ENCODE data around the gene SLC25A53.

Gene SLC25A53

GRCh38 chrX:104168127-104168526, 11.3 kb upstream of the SLC25A53 start:
- Histone ChIP-seq H3K4me1 (ENCODE audit: control insufficient read depth in 1 of 2, insufficient read depth in 2 of 2, low read length in 2 of 2) (peaks cover 0 to 12% of the 10 kb centered on the region in 2 donors), H3K27ac (ENCODE audit: low read length) (no peak overlapping the region), H3K36me3 (ENCODE audit: control insufficient read depth in 1 of 2, insufficient read depth in 2 of 2, low read length in 2 of 2) (no peaks in the 10 kb centered on the region), H3K9me3 (ENCODE audit: control insufficient read depth in 1 of 2, low read length in 2 of 2) (no peaks in the 10 kb centered on the region), H3K4me3 (ENCODE audit: low read depth in 1 of 2, low read length in 2 of 2) (peak overlapping the region in 1 of 2 donors; percentile 82), H3K27me3 (ENCODE audit: low read depth, low read length) (no peaks in the 10 kb centered on the region)

GRCh38 chrX:104166735-104167436, 10.1 kb upstream of the SLC25A53 start:
- H3K4me1 ChIP-seq (ENCODE audit: control insufficient read depth in 1 of 2, insufficient read depth in 2 of 2, low read length in 2 of 2): peaks cover 0 to 12% of the 10 kb centered on the region in 2 donors
- H3K27me3 ChIP-seq (ENCODE audit: low read depth, low read length): no peaks in the 10 kb centered on the region
- H3K36me3 ChIP-seq (ENCODE audit: control insufficient read depth in 1 of 2, insufficient read depth in 2 of 2, low read length in 2 of 2): no peaks in the 10 kb centered on the region
- no peaks in the 10 kb centered on the region for H3K9me3 ChIP-seq (ENCODE audit: control insufficient read depth in 1 of 2, low read length in 2 of 2)
- peak overlapping the region; percentile 39 for H3K27ac ChIP-seq (ENCODE audit: low read length)
- peak overlapping the region; percentile 76 to 82 for H3K4me3 ChIP-seq (ENCODE audit: low read depth in 1 of 2, low read length in 2 of 2)

GRCh38 chrX:104165894-104166734, 9.3 kb upstream of the SLC25A53 start, which contains the start of gene FAM199X:
FAM199X (plus strand) TSS chrX:104166453; CDS start chrX:104166786, 333 bp downstream.
- Histone ChIP-seq H3K27me3 (ENCODE audit: low read depth, low read length) (no peaks in the 10 kb centered on the region), H3K27ac (ENCODE audit: low read length) (peak within 1 kb of the TSS; percentile 39), H3K9me3 (ENCODE audit: control insufficient read depth in 1 of 2, low read length in 2 of 2) (no peaks in the 10 kb centered on the region), H3K36me3 (ENCODE audit: control insufficient read depth in 1 of 2, insufficient read depth in 2 of 2, low read length in 2 of 2) (no peaks in the 10 kb centered on the region), H3K4me3 (ENCODE audit: low read depth in 1 of 2, low read length in 2 of 2) (peak within 1 kb of the TSS; percentile 76 to 82), H3K4me1 (ENCODE audit: control insufficient read depth in 1 of 2, insufficient read depth in 2 of 2, low read length in 2 of 2) (peaks cover 0 to 12% of the 10 kb centered on the region in 2 donors)

GRCh38 chrX:104151037-104151436, 5.8 kb downstream of the SLC25A53 start:
- no peaks in the 10 kb centered on the region for H3K36me3 ChIP-seq (ENCODE audit: control insufficient read depth in 1 of 2, insufficient read depth in 2 of 2, low read length in 2 of 2)
- H3K27ac ChIP-seq (ENCODE audit: low read length): no peak overlapping the region
- no peaks in the 10 kb centered on the region for H3K9me3 ChIP-seq (ENCODE audit: control insufficient read depth in 1 of 2, low read length in 2 of 2)
- H3K4me1 ChIP-seq (ENCODE audit: control insufficient read depth in 1 of 2, insufficient read depth in 2 of 2, low read length in 2 of 2): peaks cover 0 to 8% of the 10 kb centered on the region in 2 donors
- H3K27me3 ChIP-seq (ENCODE audit: low read depth, low read length): no peaks in the 10 kb centered on the region
- no peak overlapping the region for H3K4me3 ChIP-seq (ENCODE audit: low read depth in 1 of 2, low read length in 2 of 2)

- Histone ChIP-seq H3K27me3 (ENCODE audit: low read depth, low read length) (no peaks in the 10 kb centered on the region), H3K36me3 (ENCODE audit: control insufficient read depth in 1 of 2, insufficient read depth in 2 of 2, low read length in 2 of 2) (no peaks in the 10 kb centered on the region), H3K4me1 (ENCODE audit: control insufficient read depth in 1 of 2, insufficient read depth in 2 of 2, low read length in 2 of 2) (no peaks in the 10 kb centered on the region), H3K4me3 (ENCODE audit: low read depth in 1 of 2, low read length in 2 of 2) (no peak overlapping the region), H3K27ac (ENCODE audit: low read length) (no peak overlapping the region), H3K9me3 (ENCODE audit: control insufficient read depth in 1 of 2, low read length in 2 of 2) (no peaks in the 10 kb centered on the region)
Observed at GRCh38 chrX:104141087-104141760, 15.6 kb downstream of the SLC25A53 start.

- Histone ChIP-seq H3K9me3 (ENCODE audit: control insufficient read depth in 1 of 2, low read length in 2 of 2) (no peaks in the 10 kb centered on the region), H3K4me1 (ENCODE audit: control insufficient read depth in 1 of 2, insufficient read depth in 2 of 2, low read length in 2 of 2) (peaks cover 0 to 9% of the 10 kb centered on the region in 2 donors), H3K4me3 (ENCODE audit: low read depth in 1 of 2, low read length in 2 of 2) (no peak overlapping the region), H3K27me3 (ENCODE audit: low read depth, low read length) (no peaks in the 10 kb centered on the region), H3K36me3 (ENCODE audit: control insufficient read depth in 1 of 2, insufficient read depth in 2 of 2, low read length in 2 of 2) (no peaks in the 10 kb centered on the region), H3K27ac (ENCODE audit: low read length) (no peak overlapping the region)
Observed at GRCh38 chrX:104137496-104137895, 19.3 kb downstream of the SLC25A53 start.

GRCh38 chrX:104136241-104137019, 20.4 kb downstream of the SLC25A53 start:
- H3K4me3 ChIP-seq (ENCODE audit: low read depth in 1 of 2, low read length in 2 of 2): peak overlapping the region; percentile 52 to 65
- H3K4me1 ChIP-seq (ENCODE audit: control insufficient read depth in 1 of 2, insufficient read depth in 2 of 2, low read length in 2 of 2): peaks cover 0 to 9% of the 10 kb centered on the region in 2 donors
- H3K27me3 ChIP-seq (ENCODE audit: low read depth, low read length): no peaks in the 10 kb centered on the region
- no peaks in the 10 kb centered on the region for H3K36me3 ChIP-seq (ENCODE audit: control insufficient read depth in 1 of 2, insufficient read depth in 2 of 2, low read length in 2 of 2)
- H3K27ac ChIP-seq (ENCODE audit: low read length): peak overlapping the region; percentile 39
- H3K9me3 ChIP-seq (ENCODE audit: control insufficient read depth in 1 of 2, low read length in 2 of 2): no peaks in the 10 kb centered on the region

- H3K36me3 ChIP-seq (ENCODE audit: control insufficient read depth in 1 of 2, insufficient read depth in 2 of 2, low read length in 2 of 2): peaks cover 0 to 1% of the 10 kb centered on the region in 2 donors
- peaks cover 0 to 9% of the 10 kb centered on the region in 2 donors for H3K4me1 ChIP-seq (ENCODE audit: control insufficient read depth in 1 of 2, insufficient read depth in 2 of 2, low read length in 2 of 2)
- H3K4me3 ChIP-seq (ENCODE audit: low read depth in 1 of 2, low read length in 2 of 2): no peak overlapping the region
- H3K27ac ChIP-seq (ENCODE audit: low read length): no peak overlapping the region
- H3K27me3 ChIP-seq (ENCODE audit: low read depth, low read length): no peaks in the 10 kb centered on the region
- H3K9me3 ChIP-seq (ENCODE audit: control insufficient read depth in 1 of 2, low read length in 2 of 2): no peaks in the 10 kb centered on the region
Observed at GRCh38 chrX:104135677-104136076, 21.1 kb downstream of the SLC25A53 start.

GRCh38 chrX:104134583-104135261, 22.1 kb downstream of the SLC25A53 start:
- Histone ChIP-seq H3K27ac (ENCODE audit: low read length) (no peak overlapping the region), H3K27me3 (ENCODE audit: low read depth, low read length) (no peaks in the 10 kb centered on the region), H3K4me1 (ENCODE audit: control insufficient read depth in 1 of 2, insufficient read depth in 2 of 2, low read length in 2 of 2) (peaks cover 0 to 9% of the 10 kb centered on the region in 2 donors), H3K36me3 (ENCODE audit: control insufficient read depth in 1 of 2, insufficient read depth in 2 of 2, low read length in 2 of 2) (peaks cover 0 to 10% of the 10 kb centered on the region in 2 donors), H3K4me3 (ENCODE audit: low read depth in 1 of 2, low read length in 2 of 2) (no peak overlapping the region), H3K9me3 (ENCODE audit: control insufficient read depth in 1 of 2, low read length in 2 of 2) (no peaks in the 10 kb centered on the region)

- Histone ChIP-seq H3K27ac (ENCODE audit: low read length) (no peak overlapping the region), H3K27me3 (ENCODE audit: low read depth, low read length) (no peaks in the 10 kb centered on the region), H3K4me1 (ENCODE audit: control insufficient read depth in 1 of 2, insufficient read depth in 2 of 2, low read length in 2 of 2) (peaks cover 0 to 9% of the 10 kb centered on the region in 2 donors), H3K36me3 (ENCODE audit: control insufficient read depth in 1 of 2, insufficient read depth in 2 of 2, low read length in 2 of 2) (peaks cover 0 to 10% of the 10 kb centered on the region in 2 donors), H3K9me3 (ENCODE audit: control insufficient read depth in 1 of 2, low read length in 2 of 2) (no peaks in the 10 kb centered on the region), H3K4me3 (ENCODE audit: low read depth in 1 of 2, low read length in 2 of 2) (no peak overlapping the region)
Observed at GRCh38 chrX:104130808-104131207, 26.0 kb downstream of the SLC25A53 start.
